ENCODE results near the gene CHTOP.

The CHTOP gene

GRCh38 chr1:153673511-153673910 is 39.6 kb downstream of the CHTOP start:
- no peak overlapping the region for H3K4me3 ChIP-seq (ENCODE audit: low read depth, low read length)
- DNase-seq (ENCODE audit: low read depth), result no peak
- TF ChIP-seq CTCF (IDR thresholded peaks at IDR 0.05; ENCODE audit: control insufficient read depth, extremely low read depth, insufficient read depth), result no peak

GRCh38 chr1:153677718-153678518 is 44.1 kb downstream of the CHTOP start:
- no peak for DNase-seq (ENCODE audit: low read depth)
- no peak overlapping the region; the same call in 1 of the 2 replicates for H3K4me3 ChIP-seq (ENCODE audit: low read depth, low read length)
- peak; percentile 96 for TF ChIP-seq CTCF (IDR thresholded peaks at IDR 0.05; ENCODE audit: control insufficient read depth, extremely low read depth, insufficient read depth)

- no peak for DNase-seq (ENCODE audit: low read depth)
- 0 out of 2 replicates have a peak, but pooled peaks have one; percentile 1 for TF ChIP-seq CTCF (IDR thresholded peaks at IDR 0.05; ENCODE audit: control insufficient read depth, extremely low read depth, insufficient read depth)
- peak within 1 kb of the TSS; percentile 35 for H3K4me3 ChIP-seq (ENCODE audit: low read depth, low read length)
These were observed 44.9 kb downstream of the CHTOP start, which contains the start of gene NPR1 for GRCh38 chr1:153678519-153679336. NPR1 (plus strand) TSS chr1:153678688; CDS start chr1:153679109, 421 bp downstream.

- TF ChIP-seq CTCF (IDR thresholded peaks at IDR 0.05; ENCODE audit: control insufficient read depth, extremely low read depth, insufficient read depth), result no peak
- DNase-seq (ENCODE audit: low read depth), result no peak
- H3K4me3 ChIP-seq (ENCODE audit: low read depth, low read length), result peak overlapping the region; percentile 35
These were observed 45.7 kb downstream of the CHTOP start for GRCh38 chr1:153679337-153680119.

- no peak for DNase-seq (ENCODE audit: low read depth)
- no peak for TF ChIP-seq CTCF (IDR thresholded peaks at IDR 0.05; ENCODE audit: control insufficient read depth, extremely low read depth, insufficient read depth)
- H3K4me3 ChIP-seq (ENCODE audit: low read depth, low read length), result no peak overlapping the region
These were observed 46.2 kb downstream of the CHTOP start for GRCh38 chr1:153680120-153680403.

GRCh38 chr1:153682730-153683129 is 48.9 kb downstream of the CHTOP start:
- no peak overlapping the region for H3K4me3 ChIP-seq (ENCODE audit: low read depth, low read length)
- TF ChIP-seq CTCF (IDR thresholded peaks at IDR 0.05; ENCODE audit: control insufficient read depth, extremely low read depth, insufficient read depth), result no peak
- DNase-seq (ENCODE audit: low read depth), result no peak

All from LNCaP clone FGC (cell line).